Keratinocyte (primary cell): ENCODE measurements around the gene DSTN.
"Not testable (repeated sequence)": the region's sequence is repeated elsewhere in the genome, so short reads cannot be mapped to it uniquely, and the experiment has no call there.

Experiments used
- CTCF ChIP-seq, 3 experiments: IDR thresholded peaks in 1 of 3; conservative IDR thresholded peaks in 1 of 3; optimal IDR thresholded peaks in 1 of 3; 2 replicates in 2 of 3; 3 replicates in 1 of 3; pipeline versions ENCODE3 to v1.5.1; 2011; ENCODE audit warnings: low read length in 3 of 3, mild to moderate bottlenecking in 3 of 3, moderate library complexity in 2 of 3, control low read depth in 1 of 3, inconsistent platforms in 1 of 3; ENCODE audit not compliant: insufficient read depth in 2 of 3; ENCODE audit errors: extremely low read depth in 1 of 3
- EZH2 ChIP-seq: IDR thresholded peaks from one replicate; pipeline ENCODE4 v1.6.1; 2012; ENCODE audit warnings: inconsistent platforms, mild to moderate bottlenecking, low read length, moderate library complexity

- TF ChIP-seq EZH2; CTCF (optimal IDR thresholded peaks at IDR 0.05 in 1 of 3, IDR thresholded peaks at IDR 0.05 in 1 of 3, conservative IDR thresholded peaks at IDR 0.05 in 1 of 3; ENCODE audit: extremely low read depth in 1 of 3, insufficient read depth in 2 of 3, low read length in 3 of 3): not testable (repeated sequence)
These were observed 89.5 kb downstream of the DSTN start for GRCh38 chr20:17659344-17659743.
